ENCODE measurements around the gene CNN3.
"Not testable (repeated sequence)": the region's sequence is repeated elsewhere in the genome, so short reads cannot be mapped to it uniquely, and the experiment has no call there.

The CNN3 gene

GRCh38 chr1:94949681-94950661 lies 23.1 kb upstream of the CNN3 start:
- DNase-seq (ENCODE audit: low spot score), result no peak

GRCh38 chr1:94947437-94947836 lies 20.5 kb upstream of the CNN3 start:
- DNase-seq (ENCODE audit: low spot score), result no peak

- DNase-seq (ENCODE audit: low spot score), result no peak
These were observed 20.0 kb upstream of the CNN3 start for GRCh38 chr1:94946886-94947285.

GRCh38 chr1:94942171-94943128 lies 15.5 kb upstream of the CNN3 start:
- DNase-seq (ENCODE audit: low spot score), result no peak

GRCh38 chr1:94941480-94941879 lies 14.6 kb upstream of the CNN3 start:
- not testable (repeated sequence) for DNase-seq (ENCODE audit: low spot score)

GRCh38 chr1:94940738-94941137 lies 13.8 kb upstream of the CNN3 start:
- no peak for DNase-seq (ENCODE audit: low spot score)

- no peak for DNase-seq (ENCODE audit: low spot score)
These were observed 10.9 kb upstream of the CNN3 start for GRCh38 chr1:94937820-94938219.

- no peak for DNase-seq (ENCODE audit: low spot score)
These were observed 10.1 kb upstream of the CNN3 start for GRCh38 chr1:94936861-94937620.

- DNase-seq (ENCODE audit: low spot score), result no peak
These were observed 8.6 kb upstream of the CNN3 start for GRCh38 chr1:94935476-94935875.

- no peak for DNase-seq (ENCODE audit: low spot score)
These were observed 8.1 kb upstream of the CNN3 start for GRCh38 chr1:94935034-94935433.

GRCh38 chr1:94934551-94934950 lies 7.6 kb upstream of the CNN3 start:
- no peak for DNase-seq (ENCODE audit: low spot score)

- no peak for DNase-seq (ENCODE audit: low spot score)
These were observed 4.4 kb upstream of the CNN3 start for GRCh38 chr1:94931254-94931841.

- no peak for DNase-seq (ENCODE audit: low spot score)
These were observed 2.7 kb upstream of the CNN3 start for GRCh38 chr1:94929351-94930217.

- no peak for DNase-seq (ENCODE audit: low spot score)
These were observed 1.5 kb upstream of the CNN3 start for GRCh38 chr1:94928293-94928939.

GRCh38 chr1:94927405-94928175 lies 680 bp upstream of the CNN3 start:
- no peak for DNase-seq (ENCODE audit: low spot score)

- DNase-seq (ENCODE audit: low spot score), result peak; percentile 71
These were observed 590 bp downstream of the CNN3 start for GRCh38 chr1:94926126-94926914.

- DNase-seq (ENCODE audit: low spot score), result peak; percentile 94
These were observed 1.3 kb downstream of the CNN3 start for GRCh38 chr1:94925561-94926125.

GRCh38 chr1:94925004-94925403 lies 1.9 kb downstream of the CNN3 start:
- no peak for DNase-seq (ENCODE audit: low spot score)
